AG09309 (cell line): ENCODE results near the gene LGALS9C.
A peak's percentile ranks its signal among the peaks of the same experiment; 100 is the strongest.
"Not testable (repeated sequence)": the region's sequence is repeated elsewhere in the genome, so short reads cannot be mapped to it uniquely, and the experiment has no call there.

Experiments used
- DNase-seq: peaks from one replicate; pipeline ENCODE4 v3.0.0-alpha.2; 2010; ENCODE audit warnings: low read depth
- H3K4me3 ChIP-seq: 2 replicates; pipeline ENCODE4 v1.5.1; 2011; ENCODE audit warnings: mild to moderate bottlenecking, low read depth, low read length, moderate library complexity; ENCODE audit not compliant: control insufficient read depth
- TF ChIP-seq, protein P1 (sequence below): IDR thresholded peaks from 2 replicates; pipeline ENCODE4 v1.5.1; 2011; ENCODE audit warnings: mild to moderate bottlenecking, low read depth, low read length, inconsistent platforms; ENCODE audit not compliant: insufficient read depth, control insufficient read depth; ENCODE audit errors: missing control alignments

Gene LGALS9C

DNA sequence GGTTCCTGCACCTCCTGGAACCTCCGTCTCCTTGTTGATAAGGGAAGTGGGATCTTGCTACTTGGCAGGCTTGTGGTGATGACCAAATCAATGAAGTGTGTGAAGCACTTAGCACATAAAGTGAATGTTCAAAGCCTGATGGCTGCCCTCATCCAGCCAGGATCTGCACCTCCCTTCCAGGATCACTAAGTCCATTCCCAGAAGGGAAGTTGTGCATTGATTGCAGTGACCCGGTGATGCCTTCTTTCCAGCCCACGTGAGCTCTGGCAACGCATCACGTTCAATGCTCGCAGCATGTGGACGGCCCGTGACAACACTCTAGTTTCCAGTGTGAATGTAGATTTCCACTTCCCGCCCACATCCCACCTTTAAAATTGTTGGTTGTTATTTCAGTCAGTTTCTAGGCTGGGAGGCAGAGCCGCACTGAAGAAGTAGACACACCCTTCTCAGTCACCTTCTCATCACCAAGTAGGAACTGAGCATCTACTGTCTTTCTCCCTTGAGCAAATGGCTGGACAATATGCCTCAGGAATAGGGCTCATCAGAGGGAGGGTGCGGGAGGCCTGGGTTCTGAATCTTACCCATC, 6.2 kb upstream of the LGALS9C start:
- H3K4me3 ChIP-seq, DNase-seq: not testable (repeated sequence)

DNA sequence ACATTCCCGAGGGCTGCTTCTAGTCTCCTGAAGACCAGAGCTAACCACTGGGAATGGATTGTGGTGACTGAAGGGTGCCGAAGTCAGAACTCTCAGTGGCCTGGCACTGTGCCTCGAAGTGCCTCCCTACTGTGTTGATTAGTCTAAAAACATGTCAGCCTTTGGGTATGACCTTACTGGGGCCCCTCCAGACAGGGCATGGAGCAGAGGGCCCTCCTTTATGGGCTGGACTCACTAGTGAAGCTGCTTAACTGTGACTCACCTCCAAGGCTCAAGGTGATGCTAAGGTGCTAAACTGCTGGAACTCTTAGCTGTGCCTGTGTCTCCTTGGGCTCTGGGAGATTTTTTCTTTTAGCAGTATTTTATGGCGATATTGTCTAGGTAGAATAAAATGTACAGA, 2.6 kb upstream of the LGALS9C start:
- not testable (repeated sequence) for H3K4me3 ChIP-seq, DNase-seq

DNA sequence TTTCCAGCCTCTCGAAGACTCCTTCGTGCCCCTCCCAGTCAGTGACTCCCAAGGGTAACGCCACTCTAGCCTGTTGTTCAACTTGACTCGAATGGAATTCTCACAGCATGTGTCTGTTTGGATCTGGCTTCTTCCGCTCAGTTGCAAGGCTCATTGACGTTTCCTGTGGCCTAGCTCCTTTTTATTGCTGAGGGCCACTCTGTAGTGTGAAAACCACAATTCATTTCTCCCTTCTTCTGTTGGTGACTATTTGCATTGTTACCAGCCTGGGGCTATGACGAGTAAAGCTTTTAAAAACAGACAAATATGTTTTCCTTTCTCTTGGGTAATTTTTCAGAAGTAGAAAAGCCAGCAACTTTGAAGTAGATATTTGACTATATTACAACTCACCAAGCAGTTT, 1.8 kb upstream of the LGALS9C start:
- peak; percentile 2 for DNase-seq
- not testable (repeated sequence) for H3K4me3 ChIP-seq

DNA sequence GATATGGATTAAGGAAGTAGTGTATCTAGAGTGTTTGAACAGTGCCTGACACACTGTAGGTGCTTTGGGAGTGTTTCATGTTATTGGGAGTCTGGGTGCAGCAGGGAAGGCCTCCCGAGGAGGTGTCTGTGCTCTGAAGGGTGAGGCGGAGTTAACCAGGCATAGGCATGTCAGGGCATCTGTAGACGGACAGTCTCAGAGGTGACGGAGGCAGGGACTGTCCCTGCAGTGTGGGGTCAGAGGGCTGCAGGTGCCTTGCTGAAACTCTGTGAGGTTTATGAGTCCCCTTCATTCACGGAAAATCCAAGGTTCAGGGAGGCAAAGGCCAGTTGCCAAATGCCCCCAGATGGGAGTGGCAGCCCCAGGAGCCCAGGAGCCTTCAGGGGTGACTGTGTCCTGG, 778 bp downstream of the LGALS9C start:
- H3K4me3 ChIP-seq, DNase-seq: not testable (repeated sequence)

DNA sequence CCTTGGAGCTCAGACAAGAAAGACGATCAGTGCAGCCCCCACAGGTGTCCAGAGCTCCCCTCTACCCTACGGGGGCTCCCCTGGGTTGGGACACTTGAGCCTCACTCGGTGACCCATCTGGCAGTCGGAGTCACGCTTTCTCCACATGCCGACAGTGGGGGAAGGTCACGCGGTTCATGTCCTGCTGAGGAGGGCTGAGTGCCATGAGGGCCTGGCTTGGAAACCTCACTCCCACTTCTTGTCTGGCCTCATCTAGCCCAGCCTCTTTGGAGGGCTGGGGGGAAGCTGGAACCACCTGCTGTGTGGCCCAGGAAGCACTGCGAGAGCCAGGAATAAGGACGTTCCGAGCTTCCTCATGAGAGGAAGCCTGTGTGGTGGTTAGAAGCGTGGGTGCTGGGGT, 1.8 kb downstream of the LGALS9C start:
- DNase-seq, H3K4me3 ChIP-seq: not testable (repeated sequence)

DNA sequence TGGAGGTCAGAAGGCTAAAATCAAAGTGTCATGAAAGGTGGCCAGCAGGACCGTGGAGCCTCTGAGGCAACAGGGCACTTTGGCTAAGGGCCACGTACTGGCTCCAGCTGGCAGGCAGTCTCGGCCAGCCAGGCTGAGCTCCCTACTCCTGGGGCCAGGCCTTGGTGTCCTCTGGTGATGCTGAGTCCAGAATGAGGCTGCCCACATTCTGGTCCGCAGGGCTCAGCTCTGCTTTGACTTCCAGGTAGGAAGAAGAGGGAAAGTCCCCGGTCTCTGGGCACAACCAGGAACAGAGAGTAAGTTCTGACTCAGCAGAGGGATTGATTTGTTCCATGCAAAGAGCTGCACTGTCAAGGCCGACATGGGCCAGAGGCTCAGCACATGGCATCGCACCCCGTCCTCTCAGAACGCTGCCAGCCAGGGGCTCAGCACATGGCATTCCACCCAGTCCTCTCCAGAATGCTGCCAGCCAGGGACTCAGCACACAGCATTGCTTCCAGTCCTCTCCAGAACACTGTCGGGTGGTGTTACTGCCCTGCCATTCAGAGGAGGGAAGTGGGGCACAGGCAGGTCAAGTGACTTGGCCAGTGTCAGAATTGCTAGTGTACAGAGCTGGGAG, 2.5 kb downstream of the LGALS9C start:
- not testable (repeated sequence) for DNase-seq, H3K4me3 ChIP-seq

DNA sequence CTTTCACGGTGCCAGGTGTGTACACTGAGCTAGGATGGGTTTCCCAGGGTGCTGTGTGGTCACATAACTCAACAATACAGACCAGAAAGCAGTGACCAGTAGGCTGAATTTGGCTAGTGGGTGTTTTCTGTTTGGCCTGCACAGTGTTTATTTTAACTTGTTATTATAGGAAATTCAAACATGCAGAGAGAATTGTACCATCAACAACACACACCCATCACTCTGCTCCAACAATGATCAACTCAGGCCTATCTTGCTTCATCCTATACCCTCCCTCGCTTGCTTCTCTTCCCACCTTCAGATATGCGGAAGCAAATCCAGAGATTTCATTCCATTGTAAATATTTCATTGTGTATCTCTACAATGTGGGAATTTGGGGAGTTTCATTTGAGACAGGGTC, 5.2 kb downstream of the LGALS9C start:
- not testable (repeated sequence) for DNase-seq, H3K4me3 ChIP-seq

DNA sequence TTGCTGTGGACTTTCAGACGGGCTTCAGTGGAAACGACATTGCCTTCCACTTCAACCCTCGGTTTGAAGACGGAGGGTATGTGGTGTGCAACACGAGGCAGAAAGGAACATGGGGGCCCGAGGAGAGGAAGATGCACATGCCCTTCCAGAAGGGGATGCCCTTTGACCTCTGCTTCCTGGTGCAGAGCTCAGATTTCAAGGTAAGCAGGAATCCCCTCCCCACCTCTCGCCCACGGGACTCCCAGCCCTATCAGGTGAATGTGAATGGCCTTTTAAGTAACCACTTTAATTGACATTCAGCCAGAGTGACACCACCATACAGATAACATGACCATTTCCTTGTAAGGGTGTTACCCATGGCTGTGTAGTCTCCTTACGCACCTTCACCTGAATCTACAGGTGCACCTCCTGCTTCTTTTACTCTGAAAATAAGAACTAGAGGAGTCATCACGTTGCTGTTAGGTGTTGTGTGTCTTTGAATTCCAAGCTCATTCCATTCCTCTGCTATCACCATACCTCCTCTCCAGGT, 9.4 kb downstream of the LGALS9C start:
- not testable (repeated sequence) for H3K4me3 ChIP-seq, DNase-seq

DNA sequence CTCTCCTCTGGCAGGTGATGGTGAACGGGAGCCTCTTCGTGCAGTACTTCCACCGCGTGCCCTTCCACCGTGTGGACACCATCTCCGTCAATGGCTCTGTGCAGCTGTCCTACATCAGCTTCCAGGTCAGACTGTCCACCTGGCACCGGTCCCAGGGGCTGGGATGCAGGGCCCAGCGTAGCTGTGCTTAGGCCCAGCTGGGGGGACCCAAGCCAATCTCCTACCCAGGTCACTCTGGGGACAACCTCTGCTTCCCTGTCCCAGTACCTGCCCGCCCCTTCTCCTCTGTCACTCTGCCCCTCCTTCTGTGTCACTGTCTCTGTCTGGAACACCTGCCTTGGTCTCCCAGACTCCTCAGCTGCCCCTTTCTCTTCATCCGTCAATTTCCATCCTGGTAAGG, 11.0 kb downstream of the LGALS9C start:
- not testable (repeated sequence) for H3K4me3 ChIP-seq, DNase-seq

DNA sequence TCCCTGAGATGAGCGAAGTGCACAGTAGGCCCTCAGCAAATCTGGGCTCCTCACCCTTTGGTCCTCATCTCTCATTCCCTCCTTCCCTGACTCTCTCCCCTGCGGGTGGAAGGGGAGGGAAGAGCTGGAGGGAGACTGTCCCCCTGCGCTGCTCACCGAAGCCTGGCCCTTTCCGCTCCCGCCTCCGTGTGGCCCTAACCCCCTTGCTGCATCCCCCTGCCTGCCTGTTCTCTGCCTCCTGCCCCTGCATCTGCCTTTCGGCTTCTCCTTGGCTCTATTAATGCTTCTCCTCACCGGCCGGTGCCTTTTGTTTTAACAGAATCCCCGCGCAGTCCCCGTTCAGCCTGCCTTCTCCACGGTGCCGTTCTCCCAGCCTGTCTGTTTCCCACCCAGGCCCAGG, 12.0 kb downstream of the LGALS9C start:
- not testable (repeated sequence) for DNase-seq, H3K4me3 ChIP-seq

DNA sequence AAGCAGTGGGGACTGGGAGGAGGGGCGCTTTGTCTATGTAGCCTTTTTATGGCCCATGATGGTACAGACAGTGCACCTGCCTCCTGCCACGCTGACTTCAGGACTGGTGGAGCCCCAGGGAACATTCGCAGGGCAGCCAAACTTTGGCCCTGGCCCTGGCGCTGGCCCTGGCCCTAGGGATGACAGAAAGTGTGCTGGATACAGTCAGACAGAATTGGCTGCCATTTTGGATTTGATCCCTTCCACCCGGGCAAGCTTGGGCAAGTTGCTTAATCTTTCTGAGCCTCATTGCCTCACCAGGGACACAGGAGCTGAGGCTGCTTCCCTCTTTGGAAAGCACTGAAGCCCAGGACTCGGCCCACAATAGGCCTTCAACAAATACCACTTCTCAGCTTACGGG, 13.4 kb downstream of the LGALS9C start:
- H3K4me3 ChIP-seq, DNase-seq: not testable (repeated sequence)

DNA sequence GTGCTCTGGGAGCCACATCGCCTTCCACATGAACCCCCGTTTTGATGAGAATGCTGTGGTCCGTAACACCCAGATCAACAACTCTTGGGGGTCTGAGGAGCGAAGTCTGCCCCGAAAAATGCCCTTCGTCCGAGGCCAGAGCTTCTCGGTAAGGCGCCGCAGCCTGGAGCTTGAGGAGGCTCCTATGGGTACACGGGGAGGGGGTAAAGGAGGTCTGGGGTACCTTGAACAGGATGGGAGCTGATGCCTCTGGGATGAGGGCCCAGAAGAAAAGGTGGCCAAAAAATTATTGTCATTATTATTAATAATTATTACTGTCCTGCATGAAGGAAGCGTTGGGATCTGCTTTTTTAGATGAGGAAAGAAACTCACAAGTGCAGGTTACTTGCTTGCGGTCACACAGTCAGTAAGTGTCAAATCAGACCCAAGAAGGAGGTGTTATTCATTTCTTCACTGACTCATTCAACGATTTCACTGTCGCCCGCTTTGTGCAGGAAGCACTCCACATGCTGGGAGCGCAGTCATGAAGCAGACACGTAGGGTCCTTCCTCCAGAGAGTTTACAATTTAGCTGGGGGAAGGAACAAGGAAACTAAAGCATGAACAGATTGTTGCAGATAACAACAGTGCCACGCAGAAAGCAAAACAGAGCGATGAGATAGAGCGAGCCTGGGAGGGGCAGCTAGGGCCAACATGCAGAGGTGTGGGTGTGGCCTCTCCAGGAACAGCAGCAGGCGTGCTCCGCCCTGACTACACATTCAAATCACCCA, 16.3 kb downstream of the LGALS9C start:
- not testable (repeated sequence) for DNase-seq, H3K4me3 ChIP-seq

DNA sequence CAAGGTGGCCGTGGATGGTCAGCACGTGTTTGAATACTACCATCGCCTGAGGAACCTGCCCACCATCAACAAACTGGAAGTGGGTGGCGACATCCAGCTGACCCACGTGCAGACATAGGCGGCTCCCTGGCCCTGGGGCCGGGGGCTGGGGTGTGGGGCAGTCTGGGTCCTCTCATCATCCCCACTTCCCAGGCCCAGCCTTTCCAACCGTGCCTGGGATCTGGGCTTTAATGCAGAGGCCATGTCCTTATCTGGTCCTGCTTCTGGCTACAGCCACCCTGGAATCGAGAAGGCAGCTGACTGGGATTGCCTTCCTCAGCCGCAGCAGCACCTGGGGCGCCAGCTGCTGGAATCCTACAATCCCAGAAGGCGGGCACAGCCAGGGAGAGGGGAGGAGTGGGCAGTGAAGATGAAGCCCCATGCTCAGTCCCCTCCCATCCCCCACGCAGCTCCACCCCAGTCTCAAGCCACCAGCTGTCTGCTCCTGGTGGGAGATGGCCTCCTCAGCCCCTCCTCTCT, 17.7 kb downstream of the LGALS9C start:
- not testable (repeated sequence) for H3K4me3 ChIP-seq, DNase-seq

DNA sequence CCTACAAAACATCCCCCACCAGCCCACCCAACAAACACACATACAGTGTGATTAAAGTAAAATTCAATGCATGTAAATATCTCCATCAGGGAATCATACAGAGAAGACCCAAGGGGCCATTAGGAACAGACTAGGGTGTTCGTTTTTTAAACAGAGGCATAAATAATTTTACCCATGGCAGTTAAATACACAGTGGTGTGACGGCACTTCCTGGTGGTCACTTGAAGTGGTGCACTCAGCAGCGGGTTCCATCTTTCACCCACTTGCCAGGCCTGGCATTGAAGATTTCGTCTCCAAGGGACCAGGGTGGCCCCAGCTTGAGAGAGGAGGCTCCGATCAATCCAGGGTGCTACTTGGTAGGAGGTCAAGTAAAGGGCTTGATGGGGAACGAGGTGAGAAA, 20.5 kb downstream of the LGALS9C start:
- H3K4me3 ChIP-seq, DNase-seq: not testable (repeated sequence)
- TF ChIP-seq, protein P1, sequence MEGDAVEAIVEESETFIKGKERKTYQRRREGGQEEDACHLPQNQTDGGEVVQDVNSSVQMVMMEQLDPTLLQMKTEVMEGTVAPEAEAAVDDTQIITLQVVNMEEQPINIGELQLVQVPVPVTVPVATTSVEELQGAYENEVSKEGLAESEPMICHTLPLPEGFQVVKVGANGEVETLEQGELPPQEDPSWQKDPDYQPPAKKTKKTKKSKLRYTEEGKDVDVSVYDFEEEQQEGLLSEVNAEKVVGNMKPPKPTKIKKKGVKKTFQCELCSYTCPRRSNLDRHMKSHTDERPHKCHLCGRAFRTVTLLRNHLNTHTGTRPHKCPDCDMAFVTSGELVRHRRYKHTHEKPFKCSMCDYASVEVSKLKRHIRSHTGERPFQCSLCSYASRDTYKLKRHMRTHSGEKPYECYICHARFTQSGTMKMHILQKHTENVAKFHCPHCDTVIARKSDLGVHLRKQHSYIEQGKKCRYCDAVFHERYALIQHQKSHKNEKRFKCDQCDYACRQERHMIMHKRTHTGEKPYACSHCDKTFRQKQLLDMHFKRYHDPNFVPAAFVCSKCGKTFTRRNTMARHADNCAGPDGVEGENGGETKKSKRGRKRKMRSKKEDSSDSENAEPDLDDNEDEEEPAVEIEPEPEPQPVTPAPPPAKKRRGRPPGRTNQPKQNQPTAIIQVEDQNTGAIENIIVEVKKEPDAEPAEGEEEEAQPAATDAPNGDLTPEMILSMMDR = peak; percentile 21

DNA sequence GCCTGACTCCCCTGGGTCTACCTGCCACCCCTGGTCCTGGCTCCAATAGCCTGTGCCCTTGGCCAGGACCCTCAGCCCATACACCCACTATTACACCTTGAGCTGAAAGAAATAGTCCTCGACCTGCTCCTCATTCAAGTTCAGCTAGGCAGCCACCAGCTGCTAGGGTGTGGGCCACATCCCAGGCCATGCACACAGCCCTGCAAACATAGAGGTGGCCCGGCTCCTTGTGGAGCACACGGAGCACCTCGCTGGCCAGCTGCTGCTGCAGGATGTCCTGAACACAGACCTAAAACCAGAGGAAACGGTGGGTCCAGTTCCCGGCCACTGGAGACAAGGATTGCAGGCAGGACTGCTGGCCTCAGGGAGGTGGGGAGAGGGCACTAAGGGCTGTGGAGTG, 22.5 kb downstream of the LGALS9C start:
- not testable (repeated sequence) for H3K4me3 ChIP-seq, DNase-seq

DNA sequence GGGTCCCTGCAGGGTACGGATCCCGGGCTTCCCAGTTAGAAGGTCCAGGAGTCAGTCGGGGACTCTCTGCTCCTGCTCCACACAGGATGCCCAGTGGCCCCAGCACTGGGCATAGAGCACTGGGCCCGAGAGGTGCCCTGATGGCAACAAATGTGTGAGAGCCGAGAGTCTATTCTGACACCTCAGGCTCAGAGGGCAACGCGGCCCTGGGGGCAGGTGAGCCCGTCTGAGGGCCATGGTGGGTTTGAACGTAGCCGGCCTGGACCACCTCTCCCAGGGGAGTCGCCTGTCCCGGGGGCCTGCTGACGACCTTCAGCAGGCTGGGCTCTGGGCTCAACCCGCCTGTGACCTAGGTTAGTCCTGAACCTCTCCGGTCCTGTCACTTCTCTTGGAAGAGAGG, 23.2 kb downstream of the LGALS9C start:
- DNase-seq, H3K4me3 ChIP-seq: not testable (repeated sequence)

DNA sequence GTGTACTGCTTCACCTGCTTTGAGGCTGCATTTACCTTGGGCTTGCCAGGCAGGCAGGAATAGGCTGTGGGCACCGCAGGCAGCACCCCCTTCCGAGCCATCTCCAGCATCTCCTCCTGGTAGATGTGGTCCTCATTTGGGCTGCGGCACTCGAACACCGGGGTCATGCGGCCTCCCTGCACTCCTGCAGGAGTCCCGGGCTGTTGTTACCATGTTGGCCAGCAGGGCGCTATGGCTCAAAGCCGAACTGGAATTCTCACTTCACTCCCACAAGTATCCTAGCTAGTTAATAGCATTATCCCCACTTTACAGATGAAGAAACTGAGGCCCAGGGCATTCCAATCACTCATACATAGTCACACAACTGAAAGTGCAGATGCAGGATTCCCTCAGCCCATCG, 23.7 kb downstream of the LGALS9C start:
- not testable (repeated sequence) for DNase-seq, H3K4me3 ChIP-seq

DNA sequence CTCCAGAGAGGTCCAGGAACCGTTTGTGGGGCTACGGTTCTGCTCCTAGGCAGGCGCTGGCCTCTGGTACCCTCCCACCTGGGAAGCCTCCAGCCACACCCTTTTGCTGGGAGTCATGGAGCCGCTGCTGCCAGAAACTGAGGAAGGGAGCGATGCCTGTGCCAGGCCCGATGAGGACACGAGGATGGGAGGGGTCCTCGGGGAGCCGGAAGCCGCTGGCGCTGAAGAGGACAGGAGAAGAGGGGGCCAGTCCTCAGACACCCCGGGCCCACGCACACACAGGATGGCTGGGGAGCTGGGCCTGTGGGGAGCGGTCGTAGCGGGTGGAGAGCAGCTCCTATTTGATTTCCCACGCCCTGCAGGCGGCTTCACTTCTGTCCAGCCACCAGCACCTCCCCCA, 24.2 kb downstream of the LGALS9C start:
- DNase-seq, H3K4me3 ChIP-seq: not testable (repeated sequence)
